Measurements from ENCODE around the gene AMER3.

DNA sequence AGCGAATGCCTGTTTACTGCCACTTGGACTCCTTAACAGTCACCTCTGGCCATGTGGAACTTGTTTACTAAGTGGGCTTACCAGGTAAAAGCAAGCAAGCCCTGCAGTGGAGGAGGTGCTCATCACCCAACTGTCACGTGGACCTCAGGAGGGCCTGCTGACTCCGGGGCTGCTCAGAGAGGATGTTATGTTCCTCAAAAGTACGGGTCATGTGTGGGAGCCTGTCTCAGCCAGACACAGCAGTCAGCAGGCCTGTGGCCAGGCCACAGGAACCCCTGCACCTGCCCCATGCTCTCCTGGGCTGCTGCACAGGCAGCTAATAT lies 36.2 kb downstream of the AMER3 start:
- TF ChIP-seq, protein P1, sequence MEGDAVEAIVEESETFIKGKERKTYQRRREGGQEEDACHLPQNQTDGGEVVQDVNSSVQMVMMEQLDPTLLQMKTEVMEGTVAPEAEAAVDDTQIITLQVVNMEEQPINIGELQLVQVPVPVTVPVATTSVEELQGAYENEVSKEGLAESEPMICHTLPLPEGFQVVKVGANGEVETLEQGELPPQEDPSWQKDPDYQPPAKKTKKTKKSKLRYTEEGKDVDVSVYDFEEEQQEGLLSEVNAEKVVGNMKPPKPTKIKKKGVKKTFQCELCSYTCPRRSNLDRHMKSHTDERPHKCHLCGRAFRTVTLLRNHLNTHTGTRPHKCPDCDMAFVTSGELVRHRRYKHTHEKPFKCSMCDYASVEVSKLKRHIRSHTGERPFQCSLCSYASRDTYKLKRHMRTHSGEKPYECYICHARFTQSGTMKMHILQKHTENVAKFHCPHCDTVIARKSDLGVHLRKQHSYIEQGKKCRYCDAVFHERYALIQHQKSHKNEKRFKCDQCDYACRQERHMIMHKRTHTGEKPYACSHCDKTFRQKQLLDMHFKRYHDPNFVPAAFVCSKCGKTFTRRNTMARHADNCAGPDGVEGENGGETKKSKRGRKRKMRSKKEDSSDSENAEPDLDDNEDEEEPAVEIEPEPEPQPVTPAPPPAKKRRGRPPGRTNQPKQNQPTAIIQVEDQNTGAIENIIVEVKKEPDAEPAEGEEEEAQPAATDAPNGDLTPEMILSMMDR (IDR thresholded peaks at IDR 0.05; ENCODE audit: control extremely low read depth in 1 of 3, insufficient read depth in 1 of 3, low read depth in 1 of 3, low read length in 3 of 3) = no peak
- TF ChIP-seq CREB1 (IDR thresholded peaks at IDR 0.05) = no peak
- TF ChIP-seq POLR2A (IDR thresholded peaks at IDR 0.05; ENCODE audit: control extremely low read depth in 1 of 2, low read depth in 2 of 2, low read length in 2 of 2) = no peak
- TF ChIP-seq CEBPB (IDR thresholded peaks at IDR 0.05; ENCODE audit: low read depth, low read length) = no peak
- TF ChIP-seq EZH2 (IDR thresholded peaks at IDR 0.05; ENCODE audit: low read depth, low read length, severe bottlenecking) = no peak

Data from H1 (cell line).